Vagina (tissue), 2 donors: ENCODE measurements around the gene TMEM52.

ENCODE experiments used
- POLR2A ChIP-seq, 2 donors: fragments of 450-650 bp; IDR thresholded peaks; one replicate each; pipeline ENCODE4 v1.6.1; 2017; ENCODE audit warnings: antibody characterized with exemption in 2 of 2, mild to moderate bottlenecking in 2 of 2, moderate library complexity in 2 of 2
- POLR2AphosphoS5 ChIP-seq, 2 donors: sonication (generic); formaldehyde crosslinking; IDR thresholded peaks; one replicate each; pipeline ENCODE4 v1.9.0; 2017; ENCODE audit warnings: antibody characterized with exemption in 2 of 2, mild to moderate bottlenecking in 2 of 2, low read depth in 1 of 2; ENCODE audit not compliant: insufficient read depth in 1 of 2
- TF ChIP-seq, protein P1 (sequence below), 3 experiments: fragments of 450-650 bp in 2 of 3; fragments of 200-600 bp in 1 of 3; sonication (generic) in 1 of 3; IDR thresholded peaks; one replicate each; pipeline ENCODE4 v1.5.1; 2017 to 2019; ENCODE audit warnings: antibody characterized with exemption in 3 of 3, mild to moderate bottlenecking in 2 of 3, moderate library complexity in 2 of 3

DNA sequence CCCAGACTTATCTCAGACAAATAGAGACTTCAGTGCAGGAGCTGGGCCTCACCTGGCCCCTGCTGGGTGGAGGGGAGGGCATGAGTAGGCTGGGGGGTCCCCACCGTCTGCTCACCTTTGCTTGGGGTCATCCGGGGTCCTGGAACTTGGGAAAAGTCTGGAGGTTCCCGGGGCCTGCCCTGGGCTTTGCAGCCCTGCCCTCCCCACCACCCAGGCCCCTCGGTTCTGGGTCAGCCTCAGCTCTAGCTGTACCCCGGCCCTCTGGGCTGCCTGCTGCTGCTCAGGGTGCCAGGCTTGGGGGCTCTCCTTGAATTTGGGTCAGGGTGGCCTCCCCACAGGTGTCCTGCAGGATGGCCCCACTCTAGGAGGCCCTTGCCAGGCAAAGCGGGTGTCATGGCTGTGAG, 2.4 kb upstream of the TMEM52 start:
- TF ChIP-seq, protein P1, sequence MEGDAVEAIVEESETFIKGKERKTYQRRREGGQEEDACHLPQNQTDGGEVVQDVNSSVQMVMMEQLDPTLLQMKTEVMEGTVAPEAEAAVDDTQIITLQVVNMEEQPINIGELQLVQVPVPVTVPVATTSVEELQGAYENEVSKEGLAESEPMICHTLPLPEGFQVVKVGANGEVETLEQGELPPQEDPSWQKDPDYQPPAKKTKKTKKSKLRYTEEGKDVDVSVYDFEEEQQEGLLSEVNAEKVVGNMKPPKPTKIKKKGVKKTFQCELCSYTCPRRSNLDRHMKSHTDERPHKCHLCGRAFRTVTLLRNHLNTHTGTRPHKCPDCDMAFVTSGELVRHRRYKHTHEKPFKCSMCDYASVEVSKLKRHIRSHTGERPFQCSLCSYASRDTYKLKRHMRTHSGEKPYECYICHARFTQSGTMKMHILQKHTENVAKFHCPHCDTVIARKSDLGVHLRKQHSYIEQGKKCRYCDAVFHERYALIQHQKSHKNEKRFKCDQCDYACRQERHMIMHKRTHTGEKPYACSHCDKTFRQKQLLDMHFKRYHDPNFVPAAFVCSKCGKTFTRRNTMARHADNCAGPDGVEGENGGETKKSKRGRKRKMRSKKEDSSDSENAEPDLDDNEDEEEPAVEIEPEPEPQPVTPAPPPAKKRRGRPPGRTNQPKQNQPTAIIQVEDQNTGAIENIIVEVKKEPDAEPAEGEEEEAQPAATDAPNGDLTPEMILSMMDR (IDR thresholded peaks at IDR 0.05), result no peak
- TF ChIP-seq POLR2AphosphoS5 (IDR thresholded peaks at IDR 0.05; ENCODE audit: insufficient read depth in 1 of 2, low read depth in 1 of 2), result no peak
- no peak for TF ChIP-seq POLR2A (IDR thresholded peaks at IDR 0.05)
